Right lobe of liver (tissue), 6 donors: ENCODE results near the gene TMEM38B. TPM values are rescaled to one million over a fixed set of nuclear protein-coding genes. Genes with fewer than 3 reads are reported as not detected.

Experiments
- ATAC-seq, 4 donors: fragments of 200-7000 bp; cut with Tn5 transposase; one replicate each; pipeline ENCODE4 v1.9.1; 2020; ENCODE audit warnings: mild to moderate bottlenecking in 4 of 4, moderate library complexity in 4 of 4
- DNase-seq, 3 donors: peaks; one replicate each; pipeline ENCODE4 v3.0.0-alpha.2; 2020
- H3K27ac ChIP-seq, 3 donors: fragments of 200-600 bp; one replicate each; pipeline ENCODE4 v1.8.0; 2022
- H3K27me3 ChIP-seq, 2 donors: fragments of 200-600 bp; one replicate each; pipeline ENCODE4 v1.8.0; 2022
- H3K36me3 ChIP-seq, 4 donors: fragments of 200-600 bp; sonication (generic) in 1 of 4; one replicate each; pipeline versions ENCODE4 v1.5.1 to v1.8.0; 2017 to 2022; ENCODE audit warnings: control low read depth in 1 of 4
- H3K4me1 ChIP-seq, 4 donors: fragments of 200-600 bp; sonication (generic) in 1 of 4; one replicate each; pipeline versions ENCODE4 v1.5.1 to v1.8.0; 2017 to 2022; ENCODE audit warnings: control low read depth in 1 of 4
- H3K4me3 ChIP-seq, 3 donors: fragments of 200-600 bp; one replicate each; pipeline ENCODE4 v1.8.0; 2022
- H3K9me3 ChIP-seq, 4 donors: fragments of 200-600 bp; sonication (generic) in 1 of 4; one replicate each; pipeline versions ENCODE4 v1.5.1 to v1.8.0; 2017 to 2022; ENCODE audit warnings: control low read depth in 1 of 4
- CTCF ChIP-seq, 4 donors: fragments of 200-600 bp in 3 of 4; fragments of 450-650 bp in 1 of 4; IDR thresholded peaks; one replicate each; pipeline versions ENCODE4 v1.5.1 to v1.8.0; 2016 to 2022; ENCODE audit warnings: antibody characterized with exemption in 4 of 4, mild to moderate bottlenecking in 2 of 4
- POLR2A ChIP-seq: fragments of 450-650 bp; IDR thresholded peaks from one replicate; pipeline ENCODE4 v1.6.1; 2017; ENCODE audit warnings: antibody characterized with exemption, mild to moderate bottlenecking
- WGBS: methylation state at CpG from one replicate; pipeline ENCODE4 v1.1.6; 2018; ENCODE audit warnings: low coverage, low lambda C conversion rate; ENCODE audit not compliant: insufficient coverage; ENCODE audit errors: missing lambda C conversion rate; 5-methylcytosine and 5-hydroxymethylcytosine counted together
- intact Hi-C, 2 donors: fragments of 100-400 bp; cut with DNase I; formaldehyde crosslinking; loops; one replicate each; pipeline versions ENCODE4 v1.11.2 to v1.14.1; 2022
- total RNA-seq, 6 experiments: library from RNA; depleted of rRNA in 2 of 6; stranded (reverse); fragments of >200 nt in 2 of 6; fragmentation: NEBNext Ultra II Directional in 3 of 6; extraction: Animal tissue kit (Norgen Biotek cat#: 25700) in 3 of 6; gene quantifications; one replicate each; pipeline versions ENCODE4 v1.1.0 to v1.2.4, GENCODE V29; 2016 to 2023
- donor health status: DM: no; HTN: yes; CAD: no.
- donor health status: DM: no; HTN: no; CAD: no.
- donor health status: DM: no; HTN: no; CAD: no.
- donor health status: DM: no; HTN: yes; CAD: no.
- donor health status: DM: no; HTN: yes; CAD: no.

TMEM38B gene
- total RNA-seq, 6 experiments from 2014 or later, result 9.5 to 16.9 (median 11.9) TPM

GRCh38 chr9:105713260-105714019, 19.1 kb downstream of the TMEM38B start:
- H3K36me3 ChIP-seq, result no peaks in the 10 kb centered on the region
- H3K9me3 ChIP-seq, result no peaks in the 10 kb centered on the region
- DNase-seq, result no peak
- no peaks in the 10 kb centered on the region for H3K27me3 ChIP-seq
- H3K4me1 ChIP-seq, result no peaks in the 10 kb centered on the region
- ATAC-seq, result peak in 1 of 4 donors; percentile 36
- H3K27ac ChIP-seq, result no peak overlapping the region
- WGBS, result no CpG with 5 or more reads among the region's 11 CpGs
- no peak overlapping the region for H3K4me3 ChIP-seq
- intact Hi-C loops, result loop anchor here in 1 of 2 donors (10.0 kb wide), 1 partner anchor 99 kb away; no protein-coding TSS in a partner anchor
- TF ChIP-seq POLR2A (no peak), CTCF (IDR thresholded peaks at IDR 0.05) (no peak)

- intact Hi-C loops, result loop anchor here in 1 of 2 donors (10.0 kb wide), 1 partner anchor 99 kb away; no protein-coding TSS in a partner anchor
- Histone ChIP-seq H3K27me3 (no peaks in the 10 kb centered on the region), H3K9me3 (no peaks in the 10 kb centered on the region), H3K36me3 (no peaks in the 10 kb centered on the region), H3K4me1 (no peaks in the 10 kb centered on the region), H3K27ac (no peak overlapping the region), H3K4me3 (no peak overlapping the region)
- TF ChIP-seq CTCF (IDR thresholded peaks at IDR 0.05), result no peak
- WGBS, result no CpG with 5 or more reads among the region's 2 CpGs
- ATAC-seq (no peak), DNase-seq (no peak)
Measured at GRCh38 chr9:105714020-105714331, 19.6 kb downstream of the TMEM38B start.

GRCh38 chr9:105716146-105716545, 21.8 kb downstream of the TMEM38B start:
- Histone ChIP-seq H3K27me3 (no peaks in the 10 kb centered on the region), H3K4me3 (no peak overlapping the region), H3K9me3 (no peaks in the 10 kb centered on the region), H3K4me1 (no peaks in the 10 kb centered on the region), H3K36me3 (no peaks in the 10 kb centered on the region), H3K27ac (no peak overlapping the region)
- intact Hi-C loops, result loop anchor here in 1 of 2 donors (10.0 kb wide), 1 partner anchor 101 kb away; no protein-coding TSS in a partner anchor
- ATAC-seq, result no peak
- no CpG with 5 or more reads among the region's 1 CpG for whole genome bisulfite sequencing
- no peak for TF ChIP-seq POLR2A
- no peak for TF ChIP-seq CTCF (IDR thresholded peaks at IDR 0.05)
- no peak for DNase-seq

- intact Hi-C loops, result no loop called here
Measured at GRCh38 chr9:105722099-105722498, 27.8 kb downstream of the TMEM38B start.

More at GRCh38 chr9:105722099-105722498, 27.8 kb downstream of the TMEM38B start:
- ATAC-seq, result no peak
- Histone ChIP-seq H3K4me1 (no peaks in the 10 kb centered on the region), H3K27ac (no peak overlapping the region), H3K4me3 (no peak overlapping the region), H3K9me3 (no peaks in the 10 kb centered on the region), H3K27me3 (no peaks in the 10 kb centered on the region), H3K36me3 (no peaks in the 10 kb centered on the region)
- WGBS, result 86% methylated on average over 3 of the region's 3 CpGs
- TF ChIP-seq CTCF (IDR thresholded peaks at IDR 0.05), result no peak
- TF ChIP-seq POLR2A, result no peak
- no peak for DNase-seq
